ENCODE results near the gene CCDC90B. TPM values are rescaled to one million over a fixed set of nuclear protein-coding genes. Genes with fewer than 3 reads are reported as not detected.
A peak's percentile ranks its signal among the peaks of the same experiment; 100 is the strongest.

The CCDC90B gene
- total RNA-seq, 3 donors from 2014 or later = 35.2 to 47.7 (median 35.4) TPM

- intact Hi-C loops (cut with DNase I; ENCODE audit: low total_unique reads) = loop anchor here (2.0 kb wide), 1 partner anchor 43 kb away; no protein-coding TSS in a partner anchor
- no peaks in the 10 kb centered on the region for H3K9me3 ChIP-seq
- H3K36me3 ChIP-seq = no peaks in the 10 kb centered on the region
- H3K27me3 ChIP-seq = no peaks in the 10 kb centered on the region
- TF ChIP-seq CTCF (IDR thresholded peaks at IDR 0.05) (no peak), POLR2A (IDR thresholded peaks at IDR 0.05) (no peak), POLR2AphosphoS5 (IDR thresholded peaks at IDR 0.05) (no peak)
- no peak overlapping the region for H3K4me3 ChIP-seq
- no peak overlapping the region for H3K27ac ChIP-seq
- no peaks in the 10 kb centered on the region for H3K4me1 ChIP-seq
- DNase-seq (ENCODE audit: low spot score in 2 of 2) = no peak
These were observed 13.5 kb upstream of the CCDC90B start for GRCh38 chr11:83299681-83300080.

GRCh38 chr11:83294208-83294607 is 8.0 kb upstream of the CCDC90B start:
- H3K4me3 ChIP-seq = no peak overlapping the region
- H3K36me3 ChIP-seq = no peaks in the 10 kb centered on the region
- no peaks in the 10 kb centered on the region for H3K9me3 ChIP-seq
- no peaks in the 10 kb centered on the region for H3K27me3 ChIP-seq
- intact Hi-C loops (cut with DNase I; ENCODE audit: low total_unique reads) = no loop called here
- H3K27ac ChIP-seq = no peak overlapping the region
- TF ChIP-seq POLR2A (IDR thresholded peaks at IDR 0.05) = no peak
- TF ChIP-seq CTCF (IDR thresholded peaks at IDR 0.05) = no peak
- TF ChIP-seq POLR2AphosphoS5 (IDR thresholded peaks at IDR 0.05) = no peak
- H3K4me1 ChIP-seq = no peaks in the 10 kb centered on the region
- no peak for DNase-seq (ENCODE audit: low spot score in 2 of 2)

DNA sequence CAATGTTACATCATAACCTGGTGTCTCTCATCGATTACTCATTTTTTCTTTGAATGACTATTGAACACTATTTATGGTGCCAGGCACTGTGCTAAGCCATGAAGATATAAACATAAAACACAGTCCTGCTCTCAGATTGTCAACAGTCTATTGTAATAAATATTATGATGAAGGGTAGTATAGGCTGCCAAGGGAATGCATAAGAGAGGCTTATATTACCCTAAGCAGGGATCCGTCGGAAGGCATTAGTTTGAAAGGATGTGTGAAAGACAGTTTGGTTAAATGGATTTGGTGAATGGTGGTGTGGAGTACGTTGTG is 7.2 kb upstream of the CCDC90B start:
- Histone ChIP-seq H3K4me1 (no peaks in the 10 kb centered on the region), H3K4me3 (no peak overlapping the region), H3K36me3 (no peaks in the 10 kb centered on the region), H3K27ac (no peak overlapping the region), H3K27me3 (no peaks in the 10 kb centered on the region), H3K9me3 (no peaks in the 10 kb centered on the region)
- TF ChIP-seq POLR2A (IDR thresholded peaks at IDR 0.05) (no peak), CTCF (IDR thresholded peaks at IDR 0.05) (no peak), POLR2AphosphoS5 (IDR thresholded peaks at IDR 0.05) (no peak)
- intact Hi-C loops (cut with DNase I; ENCODE audit: low total_unique reads) = no loop called here
- no peak for DNase-seq (ENCODE audit: low spot score in 2 of 2)

GRCh38 chr11:83292709-83293456 is 6.7 kb upstream of the CCDC90B start:
- no peak overlapping the region for H3K27ac ChIP-seq
- no peaks in the 10 kb centered on the region for H3K27me3 ChIP-seq
- no peaks in the 10 kb centered on the region for H3K36me3 ChIP-seq
- H3K9me3 ChIP-seq = no peaks in the 10 kb centered on the region
- DNase-seq (ENCODE audit: low spot score in 2 of 2) = no peak
- H3K4me1 ChIP-seq = no peaks in the 10 kb centered on the region
- peak overlapping the region in 2 of 3 donors; percentile 7 to 39 for H3K4me3 ChIP-seq
- peak; percentile 63 to 75 (median 64) for TF ChIP-seq CTCF (IDR thresholded peaks at IDR 0.05)
- no peak for TF ChIP-seq POLR2AphosphoS5 (IDR thresholded peaks at IDR 0.05)
- intact Hi-C loops (cut with DNase I; ENCODE audit: low total_unique reads) = no loop called here

- DNase-seq (ENCODE audit: low spot score in 2 of 2) = no peak
- TF ChIP-seq POLR2A (IDR thresholded peaks at IDR 0.05) (no peak), CTCF (IDR thresholded peaks at IDR 0.05) (no peak), POLR2AphosphoS5 (IDR thresholded peaks at IDR 0.05) (no peak)
- no peaks in the 10 kb centered on the region for H3K9me3 ChIP-seq
- H3K4me3 ChIP-seq = no peak overlapping the region
- H3K4me1 ChIP-seq = peaks cover 0 to 3% of the 10 kb centered on the region in 2 donors
- intact Hi-C loops (cut with DNase I; ENCODE audit: low total_unique reads) = no loop called here
- H3K27me3 ChIP-seq = no peaks in the 10 kb centered on the region
- no peak overlapping the region for H3K27ac ChIP-seq
- H3K36me3 ChIP-seq = no peaks in the 10 kb centered on the region
These were observed 1.5 kb upstream of the CCDC90B start for GRCh38 chr11:83287631-83288030.
